ENCODE data around the gene PITHD1.

DNA sequence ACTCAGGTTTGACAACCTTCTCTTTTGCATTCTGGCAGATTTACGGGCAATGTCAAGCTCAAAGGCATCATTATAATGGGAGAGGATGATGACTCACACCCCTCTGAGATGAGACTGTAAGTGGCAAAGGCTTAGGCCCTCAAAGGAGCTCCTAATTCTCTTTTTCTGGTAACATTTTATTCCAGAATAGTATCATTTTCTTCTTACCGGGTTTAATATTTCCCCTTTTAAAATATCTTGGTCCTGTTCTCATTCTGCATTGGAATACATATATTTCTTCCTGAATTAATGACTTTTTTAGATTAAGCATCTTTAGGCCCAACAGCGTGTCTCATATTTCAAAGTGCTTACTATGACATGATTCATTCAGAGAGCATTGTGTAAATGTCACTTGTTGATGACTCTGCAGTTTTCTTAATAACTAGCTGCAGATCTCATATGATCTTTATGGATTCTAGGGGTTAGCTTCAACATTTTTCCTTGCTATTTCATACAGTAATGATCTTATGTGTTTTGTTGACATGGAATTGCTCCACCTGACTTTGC lies 1.7 kb downstream of the PITHD1 start:
- TF ChIP-seq, protein P1, sequence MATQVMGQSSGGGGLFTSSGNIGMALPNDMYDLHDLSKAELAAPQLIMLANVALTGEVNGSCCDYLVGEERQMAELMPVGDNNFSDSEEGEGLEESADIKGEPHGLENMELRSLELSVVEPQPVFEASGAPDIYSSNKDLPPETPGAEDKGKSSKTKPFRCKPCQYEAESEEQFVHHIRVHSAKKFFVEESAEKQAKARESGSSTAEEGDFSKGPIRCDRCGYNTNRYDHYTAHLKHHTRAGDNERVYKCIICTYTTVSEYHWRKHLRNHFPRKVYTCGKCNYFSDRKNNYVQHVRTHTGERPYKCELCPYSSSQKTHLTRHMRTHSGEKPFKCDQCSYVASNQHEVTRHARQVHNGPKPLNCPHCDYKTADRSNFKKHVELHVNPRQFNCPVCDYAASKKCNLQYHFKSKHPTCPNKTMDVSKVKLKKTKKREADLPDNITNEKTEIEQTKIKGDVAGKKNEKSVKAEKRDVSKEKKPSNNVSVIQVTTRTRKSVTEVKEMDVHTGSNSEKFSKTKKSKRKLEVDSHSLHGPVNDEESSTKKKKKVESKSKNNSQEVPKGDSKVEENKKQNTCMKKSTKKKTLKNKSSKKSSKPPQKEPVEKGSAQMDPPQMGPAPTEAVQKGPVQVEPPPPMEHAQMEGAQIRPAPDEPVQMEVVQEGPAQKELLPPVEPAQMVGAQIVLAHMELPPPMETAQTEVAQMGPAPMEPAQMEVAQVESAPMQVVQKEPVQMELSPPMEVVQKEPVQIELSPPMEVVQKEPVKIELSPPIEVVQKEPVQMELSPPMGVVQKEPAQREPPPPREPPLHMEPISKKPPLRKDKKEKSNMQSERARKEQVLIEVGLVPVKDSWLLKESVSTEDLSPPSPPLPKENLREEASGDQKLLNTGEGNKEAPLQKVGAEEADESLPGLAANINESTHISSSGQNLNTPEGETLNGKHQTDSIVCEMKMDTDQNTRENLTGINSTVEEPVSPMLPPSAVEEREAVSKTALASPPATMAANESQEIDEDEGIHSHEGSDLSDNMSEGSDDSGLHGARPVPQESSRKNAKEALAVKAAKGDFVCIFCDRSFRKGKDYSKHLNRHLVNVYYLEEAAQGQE (IDR thresholded peaks at IDR 0.05; ENCODE audit: low read depth): no peak
- TF ChIP-seq ZBTB7A (IDR thresholded peaks at IDR 0.05; ENCODE audit: low read depth): no peak
- no peak for TF ChIP-seq EP300 (IDR thresholded peaks at IDR 0.05; ENCODE audit: borderline replicate concordance)
- TF ChIP-seq EGR1 (IDR thresholded peaks at IDR 0.05): no peak

Data from Ishikawa (cell line).